HEK293 (cell line): ENCODE measurements around the gene RAX2.

Experiments used
- CTCF ChIA-PET: fragments of 350-600 bp; formaldehyde crosslinking; extraction: SDS; loops from one replicate; lab custom pipeline; 2021; ENCODE audit warnings: antibody characterized with exemption; lab: Yijun Ruan, JAX
- POLR2A ChIA-PET: fragments of 300-600 bp; formaldehyde crosslinking; extraction: SDS; loops from one replicate; lab custom pipeline; 2020; ENCODE audit warnings: antibody characterized with exemption, inconsistent platforms; lab: Yijun Ruan, JAX
- H3K27ac ChIP-seq: fragments of 200-500 bp; sonication (Bioruptor generic); 2 replicates; pipeline ENCODE4 v1.5.1; 2014; ENCODE audit warnings: low read depth, low read length, control low read depth, inconsistent platforms; ENCODE audit errors: extremely low read depth
- H3K36me3 ChIP-seq, 2 experiments: fragments of 200-500 bp in 1 of 2; sonication (Bioruptor generic) in 1 of 2; 1 replicate in 1 of 2; 2 replicates in 1 of 2; pipeline ENCODE4 v1.5.1; 2014 to 2017; ENCODE audit warnings: inconsistent platforms in 2 of 2, low read length in 2 of 2; ENCODE audit not compliant: control insufficient read depth in 2 of 2, insufficient read depth in 1 of 2
- H3K4me1 ChIP-seq: fragments of 200-500 bp; sonication (Bioruptor generic); 2 replicates; pipeline ENCODE4 v1.5.1; 2014; ENCODE audit warnings: mild to moderate bottlenecking, low read length, inconsistent platforms; ENCODE audit not compliant: control insufficient read depth, insufficient read depth
- H3K4me3 ChIP-seq: 2 replicates; pipeline ENCODE4 v1.5.1; 2011; ENCODE audit warnings: low read depth, mild to moderate bottlenecking, control low read depth, low read length, moderate library complexity
- H3K9me3 ChIP-seq: fragments of 200-500 bp; sonication (Bioruptor generic); 2 replicates; pipeline ENCODE4 v1.5.1; 2014; ENCODE audit warnings: low read depth, low read length, inconsistent platforms; ENCODE audit not compliant: control insufficient read depth, insufficient read depth
- BCL11A ChIP-seq: fragments of 450-650 bp; formaldehyde crosslinking; IDR thresholded peaks from 2 replicates; pipeline ENCODE4 v1.5.1; 2016; ENCODE audit warnings: low read depth, missing biosample characterization, missing genetic modification characterization
- EGR2 ChIP-seq: fragments of 450-650 bp; formaldehyde crosslinking; IDR thresholded peaks from 2 replicates; pipeline ENCODE4 v1.5.1; 2016; ENCODE audit warnings: low read depth, missing biosample characterization, missing genetic modification characterization
- GLI4 ChIP-seq: fragments of 450-650 bp; formaldehyde crosslinking; IDR thresholded peaks from 2 replicates; pipeline ENCODE4 v1.5.1; 2016; ENCODE audit warnings: missing biosample characterization, missing genetic modification characterization
- OSR2 ChIP-seq: fragments of 450-650 bp; formaldehyde crosslinking; IDR thresholded peaks from 2 replicates; pipeline ENCODE4 v1.5.1; 2016; ENCODE audit warnings: missing biosample characterization, missing genetic modification characterization
- PRDM4 ChIP-seq: fragments of 450-650 bp; formaldehyde crosslinking; IDR thresholded peaks from 2 replicates; pipeline ENCODE4 v1.5.1; 2017; ENCODE audit warnings: missing biosample characterization, missing genetic modification characterization
- REPIN1 ChIP-seq: fragments of 450-650 bp; formaldehyde crosslinking; IDR thresholded peaks from 2 replicates; pipeline ENCODE4 v1.5.1; 2017; ENCODE audit warnings: missing biosample characterization, missing genetic modification characterization, low read depth
- SCRT1 ChIP-seq: fragments of 450-650 bp; formaldehyde crosslinking; IDR thresholded peaks from 2 replicates; pipeline ENCODE4 v1.5.1; 2016; ENCODE audit warnings: missing biosample characterization, missing genetic modification characterization, borderline replicate concordance
- ZBTB10 ChIP-seq: fragments of 450-650 bp; formaldehyde crosslinking; IDR thresholded peaks from 2 replicates; pipeline ENCODE4 v1.5.1; 2016; ENCODE audit warnings: missing biosample characterization, missing genetic modification characterization
- ZBTB7A ChIP-seq: fragments of 450-650 bp; formaldehyde crosslinking; IDR thresholded peaks from 2 replicates; pipeline ENCODE4 v1.5.1; 2016; ENCODE audit warnings: low read depth, missing biosample characterization, missing genetic modification characterization
- ZNF140 ChIP-seq: fragments of 450-650 bp; formaldehyde crosslinking; IDR thresholded peaks from 2 replicates; pipeline ENCODE4 v1.5.1; 2016; ENCODE audit warnings: missing biosample characterization, missing genetic modification characterization
- ZNF211 ChIP-seq: fragments of 450-650 bp; formaldehyde crosslinking; IDR thresholded peaks from 2 replicates; pipeline ENCODE4 v1.5.1; 2016; ENCODE audit warnings: low read depth, missing biosample characterization, missing genetic modification characterization
- ZNF280D ChIP-seq: fragments of 450-650 bp; formaldehyde crosslinking; IDR thresholded peaks from 2 replicates; pipeline ENCODE4 v1.5.1; 2016; ENCODE audit warnings: missing biosample characterization, missing genetic modification characterization
- ZNF571 ChIP-seq: fragments of 450-650 bp; formaldehyde crosslinking; IDR thresholded peaks from 2 replicates; pipeline ENCODE4 v1.5.0; 2017; ENCODE audit warnings: missing biosample characterization, missing genetic modification characterization
- ZNF645 ChIP-seq: fragments of 450-650 bp; formaldehyde crosslinking; IDR thresholded peaks from 2 replicates; pipeline ENCODE4; 2016; ENCODE audit warnings: missing biosample characterization, missing genetic modification characterization
- ZNF76 ChIP-seq: fragments of 450-650 bp; formaldehyde crosslinking; IDR thresholded peaks from 2 replicates; pipeline ENCODE4; 2016; ENCODE audit warnings: low read depth, missing biosample characterization, missing genetic modification characterization, borderline replicate concordance

Gene RAX2

GRCh38 chr19:3778104-3778867 is 6.3 kb upstream of the RAX2 start:
- Histone ChIP-seq H3K4me1 (no peaks in the 10 kb centered on the region), H3K4me3 (no peak overlapping the region), H3K36me3 (no peaks in the 10 kb centered on the region), H3K9me3 (no peaks in the 10 kb centered on the region), H3K27ac (no peak overlapping the region)
- CTCF ChIA-PET = no interaction called here
- TF ChIP-seq ZNF211 (tag by site-specific recombination) = no peak
- no peak for TF ChIP-seq PRDM4 (tag by site-specific recombination)
- no peak for TF ChIP-seq SCRT1
- TF ChIP-seq GLI4 (tag by site-specific recombination) = no peak
- no peak for TF ChIP-seq REPIN1
- TF ChIP-seq ZBTB7A (tag by site-specific recombination) = no peak
- no peak for TF ChIP-seq BCL11A (tag by site-specific recombination)
- no peak for TF ChIP-seq EGR2 (tag by site-specific recombination)
- no peak for TF ChIP-seq ZNF571 (tag by site-specific recombination)
- TF ChIP-seq ZNF280D = no peak
- no peak for TF ChIP-seq ZNF645 (tag by site-specific recombination)
- no peak for TF ChIP-seq ZBTB10
- no peak for TF ChIP-seq OSR2 (tag by site-specific recombination)
- no peak for TF ChIP-seq ZNF140 (tag by site-specific recombination)
- no peak for TF ChIP-seq ZNF76 (tag by site-specific recombination)
- POLR2A ChIA-PET = interaction anchor here (1.1 kb wide), 1 partner anchor 16 kb away, joined by 4 read pairs; the partner anchor contains the start of gene MRPL54
